T1000 (cell line): ENCODE data around the gene RELT.
"Not testable (repeated sequence)": the region's sequence is repeated elsewhere in the genome, so short reads cannot be mapped to it uniquely, and the experiment has no call there.

Source experiments
- DNase-seq: peaks from one replicate; lab custom pipeline; 2025; ENCODE audit warnings: mixed read lengths; lab: John Stamatoyannopoulos, UW

Gene RELT

GRCh38 chr11:73431396-73431795 lies 55.2 kb downstream of the RELT start:
- no peak for DNase-seq

- DNase-seq: not testable (repeated sequence)
Measured at GRCh38 chr11:73436859-73437258, 60.7 kb downstream of the RELT start.

- DNase-seq: no peak
Measured at GRCh38 chr11:73439002-73439843, 63.0 kb downstream of the RELT start.

- no peak for DNase-seq
Measured at GRCh38 chr11:73445980-73446379, 69.8 kb downstream of the RELT start.

GRCh38 chr11:73446766-73447165 lies 70.6 kb downstream of the RELT start:
- no peak for DNase-seq
